OCI-M1 (cell line): ENCODE results near the gene NDEL1.
"Not testable (repeated sequence)": the region's sequence is repeated elsewhere in the genome, so short reads cannot be mapped to it uniquely, and the experiment has no call there.

Source experiments
- DNase-seq: peaks from one replicate; lab custom pipeline; 2025; lab: John Stamatoyannopoulos, UW

NDEL1 gene

GRCh38 chr17:8435245-8436168 is at the start of gene NDEL1:
Gene NDEL1 (plus strand): TSS chr17:8435884. CDS start chr17:8444272, 8,388 bp downstream.
- peak; percentile 99 for DNase-seq

- peak; percentile 42 for DNase-seq
These were observed 48.8 kb upstream of the NDEL1 start for GRCh38 chr17:8386841-8387240.

GRCh38 chr17:8387914-8388651 is 47.6 kb upstream of the NDEL1 start:
- DNase-seq, result no peak

GRCh38 chr17:8391711-8392110 is 44.0 kb upstream of the NDEL1 start:
- no peak for DNase-seq

- DNase-seq, result no peak
These were observed 43.4 kb upstream of the NDEL1 start for GRCh38 chr17:8392274-8392673.

GRCh38 chr17:8392674-8393469 is 42.8 kb upstream of the NDEL1 start:
- DNase-seq, result no peak

GRCh38 chr17:8393470-8394231 is 42.0 kb upstream of the NDEL1 start:
- DNase-seq, result no peak

GRCh38 chr17:8394497-8394896 is 41.2 kb upstream of the NDEL1 start:
- not testable (repeated sequence) for DNase-seq

- no peak for DNase-seq
These were observed 38.0 kb upstream of the NDEL1 start, which contains the start of gene RNF222 for GRCh38 chr17:8397636-8398035. Gene RNF222 (minus strand): TSS chr17:8397827. CDS start chr17:8393461, 4,366 bp downstream.

GRCh38 chr17:8398980-8399379 is 36.7 kb upstream of the NDEL1 start:
- DNase-seq, result no peak

GRCh38 chr17:8401107-8401506 is 34.6 kb upstream of the NDEL1 start:
- no peak for DNase-seq

- no peak for DNase-seq
These were observed 32.7 kb upstream of the NDEL1 start for GRCh38 chr17:8402921-8403536.

GRCh38 chr17:8405499-8406016 is 30.1 kb upstream of the NDEL1 start:
- no peak for DNase-seq

- no peak for DNase-seq
These were observed 29.5 kb upstream of the NDEL1 start for GRCh38 chr17:8406174-8406573.

- no peak for DNase-seq
These were observed 27.3 kb upstream of the NDEL1 start for GRCh38 chr17:8408371-8408770.

GRCh38 chr17:8409966-8410882 is 25.5 kb upstream of the NDEL1 start:
- DNase-seq, result peak; percentile 95

GRCh38 chr17:8410883-8411238 is 24.8 kb upstream of the NDEL1 start:
- DNase-seq, result no peak

- DNase-seq, result peak; percentile 90
These were observed 23.6 kb upstream of the NDEL1 start for GRCh38 chr17:8412089-8412488.

- DNase-seq, result no peak
These were observed 22.4 kb upstream of the NDEL1 start for GRCh38 chr17:8413328-8413727.

GRCh38 chr17:8413938-8414337 is 21.7 kb upstream of the NDEL1 start:
- no peak for DNase-seq
